HL-60 (cell line): ENCODE results near the gene ALPI.

Experiments
- DNase-seq, 2 experiments: peaks; one replicate each; pipeline ENCODE4 v3.0.0-alpha.2; 2010 to 2020; ENCODE audit warnings: low read depth in 1 of 2, low spot score in 1 of 2
- H3K27ac ChIP-seq: fragments of 250-450 bp; sonication (Bioruptor Pico); replicated peaks from 2 replicates; pipeline ENCODE4 v1.5.1; 2020; ENCODE audit warnings: mild to moderate bottlenecking, moderate library complexity
- H3K27me3 ChIP-seq: fragments of 250-450 bp; sonication (Bioruptor Pico); 2 replicates; pipeline ENCODE4 v1.5.1; 2021; ENCODE audit warnings: mild to moderate bottlenecking, moderate library complexity; ENCODE audit not compliant: insufficient read depth, poor library complexity, severe bottlenecking
- H3K4me3 ChIP-seq: replicated peaks from 2 replicates; pipeline ENCODE4 v1.5.1; 2011; ENCODE audit warnings: mild to moderate bottlenecking, control low read depth, low read length; ENCODE audit not compliant: insufficient read depth
- GABPA ChIP-seq: IDR thresholded peaks from 2 replicates; pipeline ENCODE4 v1.6.1; 2012; ENCODE audit warnings: low read depth
- POLR2AphosphoS5 ChIP-seq: IDR thresholded peaks from 2 replicates; pipeline ENCODE4 v1.6.1; 2012; ENCODE audit warnings: low read depth
- SPI1 ChIP-seq: IDR thresholded peaks from 2 replicates; pipeline ENCODE4 v1.6.1; 2012; ENCODE audit warnings: low read depth, mild to moderate bottlenecking, borderline replicate concordance
- TF ChIP-seq, protein P1 (sequence below): IDR thresholded peaks from 2 replicates; pipeline ENCODE4 v1.6.1; 2012; ENCODE audit warnings: low read depth; ENCODE audit not compliant: insufficient replicate concordance
- TF ChIP-seq, protein P2 (sequence below): IDR thresholded peaks from one replicate; pipeline ENCODE4 v1.5.1; 2011; ENCODE audit warnings: low read length, control low read depth, inconsistent platforms; ENCODE audit not compliant: insufficient read depth

ALPI gene

DNA sequence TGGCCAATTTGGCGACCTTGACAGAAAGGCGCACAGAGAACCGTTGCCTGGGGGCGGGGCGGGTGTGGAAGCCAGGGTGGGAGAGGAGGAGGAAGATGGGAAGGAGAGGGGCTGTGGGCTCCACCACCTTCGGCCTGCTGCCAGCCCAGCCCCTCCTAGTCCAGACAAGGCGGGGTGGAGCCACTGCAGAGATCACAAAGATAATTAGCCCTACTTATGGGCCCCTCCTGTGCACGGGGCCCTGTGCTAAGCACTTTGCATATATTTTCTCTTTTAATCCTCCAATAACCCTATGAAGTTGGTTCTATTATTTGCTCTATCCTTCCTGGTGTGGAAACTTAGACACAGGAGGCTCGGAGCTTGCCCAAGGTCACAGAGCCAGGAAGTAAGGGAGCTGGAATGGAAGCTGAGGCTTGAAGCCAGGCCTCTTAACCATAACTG, 45.4 kb downstream of the ALPI start:
- no peak for DNase-seq
- Histone ChIP-seq H3K27me3 (peaks cover 43% of the 10 kb centered on the region), H3K4me3 (no peak overlapping the region), H3K27ac (no peak overlapping the region)
- TF ChIP-seq, protein P1, sequence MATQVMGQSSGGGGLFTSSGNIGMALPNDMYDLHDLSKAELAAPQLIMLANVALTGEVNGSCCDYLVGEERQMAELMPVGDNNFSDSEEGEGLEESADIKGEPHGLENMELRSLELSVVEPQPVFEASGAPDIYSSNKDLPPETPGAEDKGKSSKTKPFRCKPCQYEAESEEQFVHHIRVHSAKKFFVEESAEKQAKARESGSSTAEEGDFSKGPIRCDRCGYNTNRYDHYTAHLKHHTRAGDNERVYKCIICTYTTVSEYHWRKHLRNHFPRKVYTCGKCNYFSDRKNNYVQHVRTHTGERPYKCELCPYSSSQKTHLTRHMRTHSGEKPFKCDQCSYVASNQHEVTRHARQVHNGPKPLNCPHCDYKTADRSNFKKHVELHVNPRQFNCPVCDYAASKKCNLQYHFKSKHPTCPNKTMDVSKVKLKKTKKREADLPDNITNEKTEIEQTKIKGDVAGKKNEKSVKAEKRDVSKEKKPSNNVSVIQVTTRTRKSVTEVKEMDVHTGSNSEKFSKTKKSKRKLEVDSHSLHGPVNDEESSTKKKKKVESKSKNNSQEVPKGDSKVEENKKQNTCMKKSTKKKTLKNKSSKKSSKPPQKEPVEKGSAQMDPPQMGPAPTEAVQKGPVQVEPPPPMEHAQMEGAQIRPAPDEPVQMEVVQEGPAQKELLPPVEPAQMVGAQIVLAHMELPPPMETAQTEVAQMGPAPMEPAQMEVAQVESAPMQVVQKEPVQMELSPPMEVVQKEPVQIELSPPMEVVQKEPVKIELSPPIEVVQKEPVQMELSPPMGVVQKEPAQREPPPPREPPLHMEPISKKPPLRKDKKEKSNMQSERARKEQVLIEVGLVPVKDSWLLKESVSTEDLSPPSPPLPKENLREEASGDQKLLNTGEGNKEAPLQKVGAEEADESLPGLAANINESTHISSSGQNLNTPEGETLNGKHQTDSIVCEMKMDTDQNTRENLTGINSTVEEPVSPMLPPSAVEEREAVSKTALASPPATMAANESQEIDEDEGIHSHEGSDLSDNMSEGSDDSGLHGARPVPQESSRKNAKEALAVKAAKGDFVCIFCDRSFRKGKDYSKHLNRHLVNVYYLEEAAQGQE = no peak
- TF ChIP-seq SPI1 = no peak

- Histone ChIP-seq H3K27me3 (peaks cover 43% of the 10 kb centered on the region), H3K4me3 (no peak overlapping the region), H3K27ac (no peak overlapping the region)
- TF ChIP-seq SPI1 (no peak), GABPA (no peak), POLR2AphosphoS5 (no peak)
- TF ChIP-seq, protein P1 = no peak
- TF ChIP-seq, protein P2, sequence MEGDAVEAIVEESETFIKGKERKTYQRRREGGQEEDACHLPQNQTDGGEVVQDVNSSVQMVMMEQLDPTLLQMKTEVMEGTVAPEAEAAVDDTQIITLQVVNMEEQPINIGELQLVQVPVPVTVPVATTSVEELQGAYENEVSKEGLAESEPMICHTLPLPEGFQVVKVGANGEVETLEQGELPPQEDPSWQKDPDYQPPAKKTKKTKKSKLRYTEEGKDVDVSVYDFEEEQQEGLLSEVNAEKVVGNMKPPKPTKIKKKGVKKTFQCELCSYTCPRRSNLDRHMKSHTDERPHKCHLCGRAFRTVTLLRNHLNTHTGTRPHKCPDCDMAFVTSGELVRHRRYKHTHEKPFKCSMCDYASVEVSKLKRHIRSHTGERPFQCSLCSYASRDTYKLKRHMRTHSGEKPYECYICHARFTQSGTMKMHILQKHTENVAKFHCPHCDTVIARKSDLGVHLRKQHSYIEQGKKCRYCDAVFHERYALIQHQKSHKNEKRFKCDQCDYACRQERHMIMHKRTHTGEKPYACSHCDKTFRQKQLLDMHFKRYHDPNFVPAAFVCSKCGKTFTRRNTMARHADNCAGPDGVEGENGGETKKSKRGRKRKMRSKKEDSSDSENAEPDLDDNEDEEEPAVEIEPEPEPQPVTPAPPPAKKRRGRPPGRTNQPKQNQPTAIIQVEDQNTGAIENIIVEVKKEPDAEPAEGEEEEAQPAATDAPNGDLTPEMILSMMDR = no peak
- DNase-seq = no peak
Measured at GRCh38 chr2:232501794-232502390, 45.9 kb downstream of the ALPI start.

DNA sequence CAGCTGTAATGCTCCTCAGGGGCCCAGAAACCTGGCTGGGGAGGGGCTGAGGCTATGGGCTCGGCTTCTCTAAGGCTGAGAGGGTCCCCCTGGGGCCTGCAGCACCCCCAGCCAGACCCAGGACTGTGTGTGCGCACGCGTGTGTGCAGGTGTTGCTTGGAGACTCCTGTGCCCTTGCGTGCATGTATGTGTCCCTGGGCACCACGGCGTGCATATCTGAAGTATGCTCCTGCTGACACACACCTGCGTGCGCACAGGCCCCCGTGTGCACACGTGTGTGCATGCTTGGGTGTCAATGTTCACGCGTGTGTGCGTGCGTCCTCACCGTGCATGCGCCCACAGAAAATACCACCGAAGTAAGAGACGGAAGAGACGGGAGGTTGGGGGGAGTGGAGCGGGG, 46.6 kb downstream of the ALPI start:
- TF ChIP-seq GABPA (no peak), POLR2AphosphoS5 (no peak)
- TF ChIP-seq, protein P2 = no peak
- Histone ChIP-seq H3K27me3 (peaks cover 43% of the 10 kb centered on the region), H3K27ac (no peak overlapping the region), H3K4me3 (no peak overlapping the region)
- no peak for DNase-seq

- TF ChIP-seq GABPA = no peak
- no peak for TF ChIP-seq POLR2AphosphoS5
- TF ChIP-seq, protein P1 = no peak
- TF ChIP-seq SPI1 = no peak
- TF ChIP-seq, protein P2 = no peak
- H3K4me3 ChIP-seq = no peak overlapping the region
- H3K27me3 ChIP-seq = peaks cover 43% of the 10 kb centered on the region
- H3K27ac ChIP-seq = no peak overlapping the region
- DNase-seq = no peak
Measured at GRCh38 chr2:232502911-232503808, 47.2 kb downstream of the ALPI start.
